Measurements from ENCODE around the gene NCOR2.

DNA sequence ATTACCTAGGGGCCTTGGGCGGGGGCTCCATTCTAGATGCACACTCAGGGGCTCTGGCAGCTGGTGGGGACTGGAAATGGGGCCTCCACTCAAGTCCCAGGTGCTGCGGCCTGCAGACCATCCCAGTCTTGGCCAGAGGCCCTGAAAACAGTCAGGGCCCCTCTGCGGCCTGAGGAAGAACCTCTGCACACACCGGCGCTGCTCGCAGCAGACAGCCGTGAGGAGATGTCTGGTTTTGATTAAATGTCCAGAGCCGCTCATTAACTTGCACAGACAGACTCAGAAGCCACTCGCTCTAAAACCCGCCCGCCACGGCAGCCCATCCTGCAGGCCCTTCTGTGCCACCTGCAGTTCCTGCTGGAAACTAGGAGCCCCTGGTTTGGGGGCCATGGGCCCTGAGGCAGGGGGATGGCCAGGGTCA, 36.4 kb upstream of the NCOR2 start:
- TF ChIP-seq POLR2AphosphoS5 (IDR thresholded peaks at IDR 0.05; ENCODE audit: borderline replicate concordance, low read depth, low read length), result no peak
- no peak for TF ChIP-seq EZH2 (IDR thresholded peaks at IDR 0.05)
- no peak for TF ChIP-seq FOXP2 (optimal IDR thresholded peaks at IDR 0.05; ENCODE audit: control extremely low read depth, extremely low read length, insufficient read depth)

Measured in SK-N-MC (cell line).